ENCODE results near the gene TXNDC12. TPM values are rescaled to one million over a fixed set of nuclear protein-coding genes. Genes with fewer than 3 reads are reported as not detected.
"Not testable (repeated sequence)": the region's sequence is repeated elsewhere in the genome, so short reads cannot be mapped to it uniquely, and the experiment has no call there.

The TXNDC12 gene
- total and polyA plus RNA-seq, 5 donors from 2014 or later = 39.9 to 114 (median 90.2) TPM

GRCh38 chr1:52057255-52057654 lies 2.3 kb upstream of the TXNDC12 start:
- Histone ChIP-seq H3K9me3 (ENCODE audit: control insufficient read depth in 2 of 2, low read length in 2 of 2) (no peaks in the 10 kb centered on the region), H3K27ac (ENCODE audit: insufficient read depth, low read length, poor library complexity, severe bottlenecking) (peak overlapping the region; percentile 88), H3K27me3 (ENCODE audit: control insufficient read depth, insufficient read depth, low read length) (no peaks in the 10 kb centered on the region), H3K36me3 (ENCODE audit: control insufficient read depth, insufficient read depth, low read length) (peaks cover 15% of the 10 kb centered on the region), H3K4me1 (ENCODE audit: control insufficient read depth, insufficient read depth, low read length, poor library complexity, severe bottlenecking) (peaks cover 44% of the 10 kb centered on the region), H3K4me3 (ENCODE audit: low read depth, low read length) (peak overlapping the region; percentile 95)
- H3K9me3 Mint-ChIP-seq = no peaks in the 10 kb centered on the region
- peaks cover 5% of the 10 kb centered on the region for H3K27me3 Mint-ChIP-seq
- H3K4me3 Mint-ChIP-seq = peak overlapping the region; percentile 91 to 100 (median 98)
- DNase-seq (no peak), ATAC-seq (ENCODE audit: low read depth in 2 of 2) (no peak)
- peak overlapping the region; percentile 95 to 99 (median 98) for H3K27ac Mint-ChIP-seq
- H3K4me1 Mint-ChIP-seq = peaks cover 10 to 70% (median 55%) of the 10 kb centered on the region in 4 donors
- peaks cover 4% of the 10 kb centered on the region for H3K36me3 Mint-ChIP-seq

DNA sequence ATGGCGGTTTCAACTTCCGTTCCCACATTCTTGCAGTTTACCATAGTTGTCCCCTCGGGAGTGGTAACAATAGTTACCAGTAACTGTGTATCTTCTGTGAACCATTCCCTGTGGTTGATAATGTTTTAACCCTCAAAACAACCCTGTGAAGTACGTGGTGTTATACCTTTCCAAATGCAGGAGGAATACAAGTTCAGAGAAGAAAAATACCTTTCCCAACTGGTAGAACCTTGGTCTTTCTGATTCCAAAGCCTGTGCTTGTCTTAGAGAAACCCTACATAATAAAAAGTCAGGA lies 1.9 kb upstream of the TXNDC12 start:
- Mint-ChIP-seq H3K36me3 (peaks cover 8% of the 10 kb centered on the region), H3K27me3 (peaks cover 5% of the 10 kb centered on the region), H3K4me3 (peak overlapping the region; percentile 91 to 100 (median 98)), H3K27ac (peak overlapping the region; percentile 95 to 99 (median 98)), H3K9me3 (no peaks in the 10 kb centered on the region), H3K4me1 (peaks cover 12 to 74% (median 58%) of the 10 kb centered on the region in 4 donors)
- ATAC-seq (ENCODE audit: low read depth in 2 of 2) (no peak), DNase-seq (no peak)
- Histone ChIP-seq H3K27me3 (ENCODE audit: control insufficient read depth, insufficient read depth, low read length) (no peaks in the 10 kb centered on the region), H3K27ac (ENCODE audit: insufficient read depth, low read length, poor library complexity, severe bottlenecking) (peak overlapping the region; percentile 88), H3K9me3 (ENCODE audit: control insufficient read depth in 2 of 2, low read length in 2 of 2) (no peaks in the 10 kb centered on the region), H3K36me3 (ENCODE audit: control insufficient read depth, insufficient read depth, low read length) (peaks cover 16% of the 10 kb centered on the region), H3K4me3 (ENCODE audit: low read depth, low read length) (peak overlapping the region; percentile 95), H3K4me1 (ENCODE audit: control insufficient read depth, insufficient read depth, low read length, poor library complexity, severe bottlenecking) (peaks cover 44% of the 10 kb centered on the region)

DNA sequence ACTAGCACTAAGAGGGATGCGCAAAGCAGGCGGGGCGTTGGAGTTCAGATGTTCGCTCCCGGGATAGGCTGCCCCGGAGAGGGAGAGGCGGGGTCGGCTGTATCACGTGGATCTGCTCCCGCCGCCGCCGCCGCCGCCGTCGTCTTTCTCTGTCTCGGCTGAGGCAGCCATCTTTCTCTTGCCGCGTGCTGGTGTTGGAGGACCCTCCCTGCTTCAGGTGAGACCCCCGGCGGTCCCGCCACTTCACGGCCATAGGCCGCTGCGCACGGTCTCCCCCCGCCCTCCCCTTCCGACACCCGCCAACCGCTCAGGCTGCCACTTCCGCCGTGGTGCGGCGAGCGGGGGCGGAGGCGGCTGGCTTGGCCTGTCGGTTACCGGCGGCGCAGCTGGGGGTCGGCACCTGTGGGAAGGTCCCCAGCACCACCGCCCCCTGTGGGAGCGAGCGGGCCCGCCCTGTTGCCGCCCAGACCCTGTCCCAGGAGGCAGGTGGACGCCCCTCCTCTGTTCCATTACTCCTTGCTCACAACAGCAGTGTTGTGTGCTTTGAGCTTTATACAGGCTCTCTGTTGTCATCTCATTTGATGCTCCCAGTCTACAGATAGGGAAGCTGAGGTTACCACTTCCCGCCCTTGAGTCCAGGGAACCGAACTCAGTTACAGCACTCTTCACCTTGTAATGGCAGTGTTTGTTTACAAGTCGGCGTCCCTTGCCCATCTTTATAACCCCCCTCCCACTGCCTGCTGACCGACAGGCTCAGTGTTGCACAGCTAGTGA lies 1.4 kb upstream of the TXNDC12 start, which contains the start of gene BTF3L4:
BTF3L4 (plus strand) TSS at position 133 of the 774 bp plus-strand sequence. CDS start 3,553 bp downstream, outside the sequence.
- Histone ChIP-seq H3K27ac (ENCODE audit: insufficient read depth, low read length, poor library complexity, severe bottlenecking) (peak within 1 kb of the TSS; percentile 88), H3K9me3 (ENCODE audit: control insufficient read depth in 2 of 2, low read length in 2 of 2) (no peaks in the 10 kb centered on the region), H3K4me1 (ENCODE audit: control insufficient read depth, insufficient read depth, low read length, poor library complexity, severe bottlenecking) (peaks cover 44% of the 10 kb centered on the region), H3K4me3 (ENCODE audit: low read depth, low read length) (peak within 1 kb of the TSS; percentile 100), H3K27me3 (ENCODE audit: control insufficient read depth, insufficient read depth, low read length) (no peaks in the 10 kb centered on the region), H3K36me3 (ENCODE audit: control insufficient read depth, insufficient read depth, low read length) (peaks cover 16% of the 10 kb centered on the region)
- Mint-ChIP-seq H3K4me3 (peak within 1 kb of the TSS; percentile 91 to 100 (median 98)), H3K9me3 (no peaks in the 10 kb centered on the region), H3K36me3 (peaks cover 8% of the 10 kb centered on the region), H3K27me3 (peaks cover 5% of the 10 kb centered on the region), H3K4me1 (peaks cover 12 to 74% (median 58%) of the 10 kb centered on the region in 4 donors), H3K27ac (peak within 1 kb of the TSS; percentile 95 to 99 (median 99))
- DNase-seq = peak; percentile 92 to 97 (median 92)
- peak; percentile 97 for ATAC-seq (ENCODE audit: low read depth in 2 of 2)

DNA sequence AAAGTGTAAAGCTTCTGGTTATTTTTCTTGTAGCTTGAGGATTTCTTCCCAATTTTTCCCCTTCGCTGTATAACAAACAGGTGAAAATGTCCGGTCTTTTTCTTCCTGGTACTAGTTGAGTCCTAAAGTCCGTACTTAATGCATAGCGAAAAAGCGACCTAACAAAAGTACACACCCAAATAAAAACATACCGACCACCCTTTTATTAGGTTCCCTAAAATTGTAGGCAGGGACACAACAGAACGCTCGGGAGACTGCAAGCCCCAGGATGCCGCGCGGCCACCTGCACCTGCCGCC lies 823 bp upstream of the TXNDC12 start:
- Mint-ChIP-seq H3K9me3 (no peaks in the 10 kb centered on the region), H3K27me3 (peaks cover 5% of the 10 kb centered on the region), H3K4me1 (peaks cover 15 to 73% (median 56%) of the 10 kb centered on the region in 4 donors), H3K4me3 (peak overlapping the region; percentile 91 to 100 (median 98)), H3K36me3 (peaks cover 11% of the 10 kb centered on the region), H3K27ac (peak overlapping the region; percentile 95 to 99 (median 97))
- Histone ChIP-seq H3K27me3 (ENCODE audit: control insufficient read depth, insufficient read depth, low read length) (no peaks in the 10 kb centered on the region), H3K4me1 (ENCODE audit: control insufficient read depth, insufficient read depth, low read length, poor library complexity, severe bottlenecking) (peaks cover 46% of the 10 kb centered on the region), H3K27ac (ENCODE audit: insufficient read depth, low read length, poor library complexity, severe bottlenecking) (peak overlapping the region; percentile 88), H3K9me3 (ENCODE audit: control insufficient read depth in 2 of 2, low read length in 2 of 2) (no peaks in the 10 kb centered on the region), H3K36me3 (ENCODE audit: control insufficient read depth, insufficient read depth, low read length) (peaks cover 14% of the 10 kb centered on the region), H3K4me3 (ENCODE audit: low read depth, low read length) (peak overlapping the region; percentile 100)
- DNase-seq = no peak
- ATAC-seq (ENCODE audit: low read depth in 2 of 2) = no peak

DNA sequence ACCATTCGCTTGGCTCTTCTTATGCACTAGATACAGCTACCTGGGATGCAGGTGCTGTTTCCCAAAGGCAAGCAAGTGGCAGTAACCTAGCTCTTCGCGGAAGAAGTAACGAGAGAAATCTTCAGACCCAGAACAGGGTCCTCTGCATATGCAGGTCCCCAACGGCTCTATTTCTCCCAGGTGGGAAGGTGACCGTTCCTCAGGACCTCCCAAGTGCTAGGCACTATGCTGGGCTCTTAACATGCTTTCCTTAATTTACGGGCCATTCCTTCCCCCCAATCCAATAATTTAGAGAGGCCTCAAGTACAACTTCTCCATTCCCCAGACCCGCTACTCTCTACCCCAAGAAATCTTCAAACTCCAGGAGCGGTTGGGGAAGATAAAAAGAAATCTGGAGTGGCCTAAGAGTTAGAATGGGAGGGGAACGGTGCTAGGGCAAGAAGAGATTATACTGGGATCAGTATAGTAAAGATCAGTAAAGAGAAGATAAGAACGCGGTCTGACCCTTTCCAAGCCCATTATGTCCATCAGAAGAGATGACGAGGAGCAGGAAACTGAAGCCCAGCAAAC lies 410 bp downstream of the TXNDC12 start:
- H3K9me3 ChIP-seq (ENCODE audit: control insufficient read depth in 2 of 2, low read length in 2 of 2) = no peaks in the 10 kb centered on the region
- peaks cover 5% of the 10 kb centered on the region for H3K27me3 Mint-ChIP-seq
- no peaks in the 10 kb centered on the region for H3K27me3 ChIP-seq (ENCODE audit: control insufficient read depth, insufficient read depth, low read length)
- H3K4me3 ChIP-seq (ENCODE audit: low read depth, low read length) = peak overlapping the region; percentile 100
- H3K9me3 Mint-ChIP-seq = no peaks in the 10 kb centered on the region
- peaks cover 8% of the 10 kb centered on the region for H3K36me3 ChIP-seq (ENCODE audit: control insufficient read depth, insufficient read depth, low read length)
- H3K27ac Mint-ChIP-seq = peak overlapping the region; percentile 20 to 95 (median 95)
- no peak for ATAC-seq (ENCODE audit: low read depth in 2 of 2)
- H3K36me3 Mint-ChIP-seq = peaks cover 18% of the 10 kb centered on the region
- peaks cover 22 to 68% (median 49%) of the 10 kb centered on the region in 4 donors for H3K4me1 Mint-ChIP-seq
- H3K4me1 ChIP-seq (ENCODE audit: control insufficient read depth, insufficient read depth, low read length, poor library complexity, severe bottlenecking) = peaks cover 46% of the 10 kb centered on the region
- H3K27ac ChIP-seq (ENCODE audit: insufficient read depth, low read length, poor library complexity, severe bottlenecking) = peak overlapping the region; percentile 88
- H3K4me3 Mint-ChIP-seq = peak overlapping the region; percentile 91 to 100 (median 98)
- DNase-seq = peak in 1 of 3 donors; percentile 17

- Histone ChIP-seq H3K27ac (ENCODE audit: insufficient read depth, low read length, poor library complexity, severe bottlenecking) (peak overlapping the region; percentile 88), H3K4me1 (ENCODE audit: control insufficient read depth, insufficient read depth, low read length, poor library complexity, severe bottlenecking) (peaks cover 46% of the 10 kb centered on the region), H3K4me3 (ENCODE audit: low read depth, low read length) (peak overlapping the region; percentile 100), H3K9me3 (ENCODE audit: control insufficient read depth in 2 of 2, low read length in 2 of 2) (no peaks in the 10 kb centered on the region), H3K36me3 (ENCODE audit: control insufficient read depth, insufficient read depth, low read length) (peaks cover 8% of the 10 kb centered on the region), H3K27me3 (ENCODE audit: control insufficient read depth, insufficient read depth, low read length) (no peaks in the 10 kb centered on the region)
- peak overlapping the region in 2 of 3 donors; percentile 28 to 95 for H3K27ac Mint-ChIP-seq
- H3K4me1 Mint-ChIP-seq = peaks cover 22 to 62% (median 43%) of the 10 kb centered on the region in 4 donors
- peak overlapping the region; percentile 91 to 100 (median 98) for H3K4me3 Mint-ChIP-seq
- ATAC-seq (ENCODE audit: low read depth in 2 of 2) = no peak
- peaks cover 5% of the 10 kb centered on the region for H3K27me3 Mint-ChIP-seq
- no peaks in the 10 kb centered on the region for H3K9me3 Mint-ChIP-seq
- peaks cover 18% of the 10 kb centered on the region for H3K36me3 Mint-ChIP-seq
- DNase-seq = no peak
Measured at GRCh38 chr1:52053862-52054261, 1.1 kb downstream of the TXNDC12 start.

GRCh38 chr1:52049337-52049736 lies 5.7 kb downstream of the TXNDC12 start:
- not testable (repeated sequence) for H3K27ac ChIP-seq (ENCODE audit: insufficient read depth, low read length, poor library complexity, severe bottlenecking); H3K4me3 Mint-ChIP-seq; H3K9me3 Mint-ChIP-seq; DNase-seq; H3K4me3 ChIP-seq (ENCODE audit: low read depth, low read length); H3K36me3 ChIP-seq (ENCODE audit: control insufficient read depth, insufficient read depth, low read length); H3K27ac Mint-ChIP-seq; H3K27me3 Mint-ChIP-seq; H3K9me3 ChIP-seq (ENCODE audit: control insufficient read depth in 2 of 2, low read length in 2 of 2); ATAC-seq (ENCODE audit: low read depth in 2 of 2); H3K27me3 ChIP-seq (ENCODE audit: control insufficient read depth, insufficient read depth, low read length)
- Mint-ChIP-seq H3K36me3 (peaks cover 34% of the 10 kb centered on the region), H3K4me1 (peaks cover 26 to 51% (median 30%) of the 10 kb centered on the region in 4 donors)
- peaks cover 14% of the 10 kb centered on the region for H3K4me1 ChIP-seq (ENCODE audit: control insufficient read depth, insufficient read depth, low read length, poor library complexity, severe bottlenecking)
